Parathyroid adenoma (tissue), 2 donors: ENCODE results near the gene GPR137.

Source experiments
- H2AFZ ChIP-seq: fragments of 300-600 bp; sonication (generic); one replicate; pipeline ENCODE4 v1.7.0; 2017; ENCODE audit warnings: antibody characterized with exemption, mild to moderate bottlenecking
- H3K27ac ChIP-seq: fragments of 300-600 bp; sonication (generic); one replicate; pipeline ENCODE4 v1.7.0; 2017
- H3K27me3 ChIP-seq: fragments of 300-600 bp; sonication (generic); one replicate; pipeline ENCODE4 v1.7.0; 2017; ENCODE audit warnings: low read length; ENCODE audit not compliant: control insufficient read depth, insufficient read depth
- H3K36me3 ChIP-seq: fragments of 300-600 bp; sonication (generic); one replicate; pipeline ENCODE4 v1.7.0; 2017; ENCODE audit warnings: low read length; ENCODE audit not compliant: control insufficient read depth, insufficient read depth
- H3K4me1 ChIP-seq: fragments of 300-600 bp; sonication (generic); one replicate; pipeline ENCODE4 v1.7.0; 2017; ENCODE audit warnings: control low read depth
- H3K4me2 ChIP-seq: fragments of 300-600 bp; sonication (generic); one replicate; pipeline ENCODE4 v1.7.0; 2017; ENCODE audit warnings: low read length
- H3K4me3 ChIP-seq: fragments of 300-600 bp; sonication (generic); one replicate; pipeline ENCODE4 v1.7.0; 2017; ENCODE audit warnings: low read depth, low read length
- H3K79me2 ChIP-seq: fragments of 300-600 bp; sonication (generic); one replicate; pipeline ENCODE4 v1.7.0; 2017; ENCODE audit warnings: control low read depth
- H3K9ac ChIP-seq: fragments of 300-600 bp; sonication (generic); one replicate; pipeline ENCODE4 v1.7.0; 2017; ENCODE audit warnings: mild to moderate bottlenecking
- H3K9me3 ChIP-seq: fragments of 300-600 bp; sonication (generic); one replicate; pipeline ENCODE4 v1.7.0; 2017; ENCODE audit warnings: low read length; ENCODE audit not compliant: control insufficient read depth
- TF ChIP-seq, protein P1 (sequence below): fragments of 300-600 bp; sonication (generic); IDR thresholded peaks from one replicate; pipeline ENCODE4 v1.7.0; 2017; ENCODE audit warnings: antibody characterized with exemption, mild to moderate bottlenecking
- donor health status: primary hyperparathyroidism.

The GPR137 gene

GRCh38 chr11:64289002-64289564 lies 3.4 kb downstream of the GPR137 start:
- H3K4me1 ChIP-seq = peaks cover 2% of the 10 kb centered on the region
- H3K36me3 ChIP-seq = no peaks in the 10 kb centered on the region
- no peak overlapping the region for H3K4me2 ChIP-seq
- TF ChIP-seq, protein P1, sequence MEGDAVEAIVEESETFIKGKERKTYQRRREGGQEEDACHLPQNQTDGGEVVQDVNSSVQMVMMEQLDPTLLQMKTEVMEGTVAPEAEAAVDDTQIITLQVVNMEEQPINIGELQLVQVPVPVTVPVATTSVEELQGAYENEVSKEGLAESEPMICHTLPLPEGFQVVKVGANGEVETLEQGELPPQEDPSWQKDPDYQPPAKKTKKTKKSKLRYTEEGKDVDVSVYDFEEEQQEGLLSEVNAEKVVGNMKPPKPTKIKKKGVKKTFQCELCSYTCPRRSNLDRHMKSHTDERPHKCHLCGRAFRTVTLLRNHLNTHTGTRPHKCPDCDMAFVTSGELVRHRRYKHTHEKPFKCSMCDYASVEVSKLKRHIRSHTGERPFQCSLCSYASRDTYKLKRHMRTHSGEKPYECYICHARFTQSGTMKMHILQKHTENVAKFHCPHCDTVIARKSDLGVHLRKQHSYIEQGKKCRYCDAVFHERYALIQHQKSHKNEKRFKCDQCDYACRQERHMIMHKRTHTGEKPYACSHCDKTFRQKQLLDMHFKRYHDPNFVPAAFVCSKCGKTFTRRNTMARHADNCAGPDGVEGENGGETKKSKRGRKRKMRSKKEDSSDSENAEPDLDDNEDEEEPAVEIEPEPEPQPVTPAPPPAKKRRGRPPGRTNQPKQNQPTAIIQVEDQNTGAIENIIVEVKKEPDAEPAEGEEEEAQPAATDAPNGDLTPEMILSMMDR = no peak
- no peaks in the 10 kb centered on the region for H3K27me3 ChIP-seq
- no peak overlapping the region for H3K4me3 ChIP-seq
- H2AFZ ChIP-seq = no peak overlapping the region
- no peaks in the 10 kb centered on the region for H3K9me3 ChIP-seq
- H3K79me2 ChIP-seq = peaks cover 4% of the 10 kb centered on the region
- H3K9ac ChIP-seq = no peak overlapping the region
- H3K27ac ChIP-seq = no peak overlapping the region

GRCh38 chr11:64290352-64291261 lies 5.0 kb downstream of the GPR137 start:
- H3K4me1 ChIP-seq = peaks cover 2% of the 10 kb centered on the region
- H3K9ac ChIP-seq = no peak overlapping the region
- H3K36me3 ChIP-seq = no peaks in the 10 kb centered on the region
- H3K9me3 ChIP-seq = no peaks in the 10 kb centered on the region
- H3K79me2 ChIP-seq = no peaks in the 10 kb centered on the region
- no peak overlapping the region for H3K27ac ChIP-seq
- H3K4me2 ChIP-seq = no peak overlapping the region
- TF ChIP-seq, protein P1 = no peak
- H2AFZ ChIP-seq = no peak overlapping the region
- H3K27me3 ChIP-seq = no peaks in the 10 kb centered on the region
- no peak overlapping the region for H3K4me3 ChIP-seq

DNA sequence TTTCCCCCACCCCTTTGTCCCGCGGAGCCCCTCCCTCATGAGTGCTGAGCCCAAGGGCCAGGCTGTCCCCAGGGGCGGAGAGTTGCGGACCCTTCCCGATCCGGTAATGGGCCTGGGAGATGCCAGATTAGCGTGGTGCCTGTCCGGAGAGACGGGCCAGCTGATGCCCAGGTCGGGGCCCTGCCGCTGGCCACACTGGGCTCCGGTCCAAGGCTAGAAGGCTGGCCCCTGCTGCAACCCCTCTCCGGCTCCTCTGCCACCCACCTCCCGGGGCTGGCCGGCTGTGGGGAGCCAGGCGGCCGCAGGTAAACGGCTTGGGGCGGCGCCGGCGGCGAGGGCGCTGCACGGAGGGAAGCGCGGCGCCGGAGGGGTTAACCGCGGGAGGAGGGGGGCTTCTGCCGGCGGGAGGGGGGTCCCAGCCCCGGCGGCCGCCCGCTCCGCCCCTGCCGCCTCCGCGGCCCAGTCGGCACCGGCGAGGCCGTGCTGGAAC lies 5.7 kb downstream of the GPR137 start, which contains the start of gene KCNK4:
KCNK4 (plus strand) TSS at position 41 of the 490 bp plus-strand sequence. CDS start 1,717 bp downstream, outside the sequence.
- Histone ChIP-seq H3K9ac (no peak within 1 kb of the TSS), H3K79me2 (no peaks in the 10 kb centered on the region)
- TF ChIP-seq, protein P1 = no peak

GRCh38 chr11:64291752-64292459 lies 6.3 kb downstream of the GPR137 start:
- no peak overlapping the region for H3K4me3 ChIP-seq
- H3K9me3 ChIP-seq = no peaks in the 10 kb centered on the region
- no peaks in the 10 kb centered on the region for H3K27me3 ChIP-seq
- H3K27ac ChIP-seq = no peak overlapping the region
- no peak overlapping the region for H2AFZ ChIP-seq
- TF ChIP-seq, protein P1 = no peak
- H3K4me1 ChIP-seq = no peaks in the 10 kb centered on the region
- no peaks in the 10 kb centered on the region for H3K36me3 ChIP-seq
- H3K79me2 ChIP-seq = no peaks in the 10 kb centered on the region
- H3K4me2 ChIP-seq = no peak overlapping the region
- no peak overlapping the region for H3K9ac ChIP-seq

More for the DNA sequence above, 5.7 kb downstream of the GPR137 start, which contains the start of gene KCNK4:
- no peaks in the 10 kb centered on the region for H3K27me3 ChIP-seq
- no peaks in the 10 kb centered on the region for H3K36me3 ChIP-seq
- H2AFZ ChIP-seq = no peak within 1 kb of the TSS
- peaks cover 2% of the 10 kb centered on the region for H3K4me1 ChIP-seq
- H3K4me2 ChIP-seq = no peak within 1 kb of the TSS
- H3K4me3 ChIP-seq = no peak within 1 kb of the TSS
- H3K9me3 ChIP-seq = no peaks in the 10 kb centered on the region
- H3K27ac ChIP-seq = no peak within 1 kb of the TSS
